H1 (cell line): ENCODE results near the gene PRICKLE2. TPM values are rescaled to one million over a fixed set of nuclear protein-coding genes. Genes with fewer than 3 reads are reported as not detected.

Experiments
- CTCF ChIA-PET: fragments of 300-600 bp; sonication (Branson Sonifier 250); formaldehyde crosslinking; loops from one replicate; lab custom pipeline; 2021; ENCODE audit not compliant: partially characterized antibody; lab: Charles Lee
- POLR2A ChIA-PET: fragments of 300-600 bp; sonication (Branson Sonifier 250); formaldehyde crosslinking; loops from one replicate; lab custom pipeline; 2021; ENCODE audit warnings: inconsistent platforms; ENCODE audit not compliant: partially characterized antibody; lab: Charles Lee
- DNase-seq, 2 experiments: peaks; one replicate each; pipeline versions ENCODE4 v3.0.0 to v3.0.0-alpha.2; 2010 to 2022; ENCODE audit warnings: low spot score in 2 of 2, low read depth in 1 of 2, mixed read lengths in 1 of 2
- FAIRE-seq: peaks from 2 replicates; lab custom pipeline; 2011; peaks lifted over from hg19 to GRCh38; lab: Jason Lieb, UNC
- H2AFZ ChIP-seq: 2 replicates; pipeline ENCODE4 v1.8.1; 2012; ENCODE audit warnings: low read length, inconsistent platforms
- H2AK5ac ChIP-seq: 2 replicates; pipeline ENCODE4 v1.6.1; 2013; ENCODE audit warnings: low read depth, low read length
- H2BK120ac ChIP-seq: replicated peaks from 2 replicates; pipeline ENCODE3; 2013; ENCODE audit warnings: low read depth, low read length, inconsistent platforms
- H2BK12ac ChIP-seq: 2 replicates; pipeline ENCODE4 v1.6.1; 2013; ENCODE audit warnings: low read depth, low read length
- H2BK15ac ChIP-seq: 2 replicates; pipeline ENCODE4 v1.6.1; 2013; ENCODE audit warnings: low read length
- H2BK20ac ChIP-seq: 2 replicates; pipeline ENCODE4 v1.6.1; 2013; ENCODE audit warnings: low read length
- H2BK5ac ChIP-seq: 2 replicates; pipeline ENCODE4 v1.6.1; 2013; ENCODE audit warnings: low read depth, low read length
- H3K14ac ChIP-seq: 2 replicates; pipeline ENCODE4 v1.6.1; 2013; ENCODE audit warnings: inconsistent platforms; ENCODE audit not compliant: insufficient read length
- H3K18ac ChIP-seq: 2 replicates; pipeline ENCODE4 v1.6.1; 2013; ENCODE audit warnings: low read length; ENCODE audit errors: extremely low read depth
- H3K23ac ChIP-seq: 2 replicates; pipeline ENCODE4 v1.6.1; 2013; ENCODE audit warnings: inconsistent platforms; ENCODE audit not compliant: insufficient read length
- H3K23me2 ChIP-seq: 2 replicates; pipeline ENCODE4 v1.6.1; 2013; ENCODE audit warnings: low read depth, low read length
- H3K27ac ChIP-seq: 2 replicates; pipeline ENCODE4 v1.6.1; 2011; ENCODE audit warnings: low read depth, low read length, inconsistent platforms
- H3K27me3 ChIP-seq, 4 experiments: replicated peaks in 1 of 4; 1 replicate in 1 of 4; 2 replicates in 3 of 4; pipeline versions ENCODE4 v1.6.1 to v1.8.1; 2011 to 2013; ENCODE audit warnings: low read length in 3 of 4, mild to moderate bottlenecking in 3 of 4, inconsistent platforms in 2 of 4, mixed read lengths in 2 of 4, moderate library complexity in 1 of 4; ENCODE audit not compliant: control insufficient read depth in 3 of 4, insufficient read depth in 3 of 4; ENCODE audit errors: extremely low read depth in 1 of 4
- H3K36me3 ChIP-seq, 4 experiments: 2 replicates each; pipeline versions ENCODE4 v1.6.1 to v1.8.1; 2011 to 2013; ENCODE audit warnings: mild to moderate bottlenecking in 4 of 4, low read length in 3 of 4, moderate library complexity in 2 of 4, control low read depth in 1 of 4, inconsistent platforms in 1 of 4; ENCODE audit not compliant: insufficient read depth in 4 of 4, control insufficient read depth in 2 of 4
- H3K4ac ChIP-seq: replicated peaks from 2 replicates; pipeline ENCODE3; 2013; ENCODE audit warnings: low read length, low read depth, mixed read lengths, inconsistent platforms; ENCODE audit not compliant: insufficient read length
- H3K4me1 ChIP-seq, 4 experiments: replicated peaks in 1 of 4; 1 replicate in 1 of 4; 2 replicates in 3 of 4; pipeline versions ENCODE4 v1.6.1 to v1.8.1; 2011 to 2013; ENCODE audit warnings: low read length in 3 of 4, inconsistent platforms in 2 of 4, mixed read lengths in 1 of 4; ENCODE audit not compliant: insufficient read depth in 4 of 4, control insufficient read depth in 3 of 4
- H3K4me2 ChIP-seq, 2 experiments: 2 replicates each; pipeline versions ENCODE4 v1.6.1 to v1.8.1; 2011 to 2013; ENCODE audit warnings: low read depth in 2 of 2, low read length in 2 of 2, control low read depth in 1 of 2, inconsistent platforms in 1 of 2, mild to moderate bottlenecking in 1 of 2; ENCODE audit not compliant: insufficient read depth in 1 of 2
- H3K4me3 ChIP-seq, 4 experiments: fragments of 200-600, 300-600 bp in 1 of 4; sonication (generic), shearing (Covaris generic), sonication (Bioruptor Twin) in 1 of 4; 2 replicates each; pipeline versions ENCODE4 v1.5.1 to v1.8.1; 2011 to 2016; ENCODE audit warnings: low read length in 4 of 4, low read depth in 3 of 4, control low read depth in 2 of 4, inconsistent platforms in 2 of 4, mild to moderate bottlenecking in 2 of 4, mixed read lengths in 1 of 4, moderate library complexity in 1 of 4; ENCODE audit not compliant: insufficient read depth in 2 of 4; ENCODE audit errors: extremely low read depth in 1 of 4
- H3K56ac ChIP-seq: replicated peaks from 2 replicates; pipeline ENCODE3; 2013; ENCODE audit warnings: low read depth, mild to moderate bottlenecking, mixed read lengths, low read length, inconsistent platforms; ENCODE audit not compliant: insufficient read length
- H3K79me1 ChIP-seq: 2 replicates; pipeline ENCODE4 v1.6.1; 2013; ENCODE audit warnings: low read depth, low read length, control low read depth
- H3K79me2 ChIP-seq, 2 experiments: 2 replicates each; pipeline versions ENCODE4 v1.6.1 to v1.8.1; 2012 to 2013; ENCODE audit warnings: low read length in 2 of 2, mild to moderate bottlenecking in 2 of 2, inconsistent platforms in 1 of 2; ENCODE audit not compliant: insufficient read depth in 2 of 2, control insufficient read depth in 1 of 2
- H3K9ac ChIP-seq, 4 experiments: replicated peaks in 1 of 4; 1 replicate in 1 of 4; 2 replicates in 3 of 4; pipeline versions ENCODE4 v1.6.1 to v1.8.1; 2011 to 2013; ENCODE audit warnings: low read depth in 3 of 4, low read length in 3 of 4, control low read depth in 2 of 4, mild to moderate bottlenecking in 2 of 4, moderate library complexity in 2 of 4, inconsistent platforms in 1 of 4; ENCODE audit errors: extremely low read depth in 1 of 4
- H3K9me3 ChIP-seq, 2 experiments: 2 replicates each; pipeline versions ENCODE4 v1.6.1 to v1.8.1; 2012 to 2013; ENCODE audit warnings: mild to moderate bottlenecking in 2 of 2, moderate library complexity in 2 of 2, control low read depth in 1 of 2, inconsistent platforms in 1 of 2, low read depth in 1 of 2, low read length in 1 of 2, mixed read lengths in 1 of 2; ENCODE audit not compliant: insufficient read depth in 2 of 2
- H4K20me1 ChIP-seq, 2 experiments: replicated peaks in 1 of 2; 2 replicates each; pipeline versions ENCODE3 to v1.8.1; 2011 to 2013; ENCODE audit warnings: inconsistent platforms in 2 of 2, low read length in 2 of 2, mild to moderate bottlenecking in 1 of 2; ENCODE audit not compliant: insufficient read depth in 2 of 2, control insufficient read depth in 1 of 2
- H4K5ac ChIP-seq: 2 replicates; pipeline ENCODE4 v1.6.1; 2013; ENCODE audit warnings: low read length, low read depth, mixed read lengths, inconsistent platforms; ENCODE audit not compliant: insufficient read length
- H4K8ac ChIP-seq: 2 replicates; pipeline ENCODE4 v1.8.0; 2013; ENCODE audit warnings: mild to moderate bottlenecking, moderate library complexity, low read length, inconsistent platforms; ENCODE audit not compliant: insufficient read depth; ENCODE audit errors: extremely low read depth
- H4K91ac ChIP-seq: replicated peaks from 2 replicates; pipeline ENCODE3; 2013; ENCODE audit warnings: low read length, mixed read lengths, inconsistent platforms; ENCODE audit not compliant: insufficient read length
- ATF2 ChIP-seq: IDR thresholded peaks from 2 replicates; pipeline ENCODE4 v1.6.1; 2012; ENCODE audit warnings: low read length, inconsistent platforms
- BCL11A ChIP-seq, 2 experiments: IDR thresholded peaks; one replicate each; pipeline ENCODE4 v1.6.1; 2011; ENCODE audit warnings: low read depth in 2 of 2, low read length in 2 of 2, mild to moderate bottlenecking in 2 of 2
- CBX8 ChIP-seq: fragments of 300-800, 300-1000 bp; sonication (generic); IDR thresholded peaks from 2 replicates; pipeline ENCODE4 v1.7.1; 2016; ENCODE audit warnings: low read depth, low read length, borderline replicate concordance
- CHD1 ChIP-seq: IDR thresholded peaks from 2 replicates; pipeline ENCODE4 v1.6.1; 2012; ENCODE audit warnings: low read depth, low read length, improper control_type of control experiment
- E2F6 ChIP-seq: IDR thresholded peaks from 2 replicates; pipeline ENCODE4 v1.6.1; 2012; ENCODE audit warnings: inconsistent platforms
- EP300 ChIP-seq, 2 experiments: IDR thresholded peaks; 1 replicate in 1 of 2; 2 replicates in 1 of 2; pipeline ENCODE4 v1.6.1; 2011 to 2012; ENCODE audit warnings: low read depth in 2 of 2, low read length in 2 of 2, mild to moderate bottlenecking in 2 of 2, borderline replicate concordance in 1 of 2, inconsistent platforms in 1 of 2, moderate library complexity in 1 of 2
- PHF8 ChIP-seq: fragments of 200-600 bp; sonication (generic); conservative IDR thresholded peaks from 2 replicates; pipeline ENCODE4 v1.7.1; 2012; ENCODE audit warnings: low read depth, mild to moderate bottlenecking, inconsistent platforms, low read length, moderate library complexity
- RAD21 ChIP-seq, 2 experiments: IDR thresholded peaks in 1 of 2; conservative IDR thresholded peaks in 1 of 2; 2 replicates each; pipeline ENCODE4 v1.6.1; 2011; ENCODE audit warnings: low read depth in 2 of 2, low read length in 2 of 2, improper control_type of control experiment in 1 of 2, inconsistent platforms in 1 of 2, mild to moderate bottlenecking in 1 of 2, moderate library complexity in 1 of 2
- SAP30 ChIP-seq: fragments of 300-600 bp; sonication (generic); IDR thresholded peaks from 2 replicates; pipeline ENCODE4 v1.7.1; 2012; ENCODE audit warnings: low read length, moderate library complexity, mild to moderate bottlenecking, inconsistent platforms; ENCODE audit not compliant: insufficient read depth, insufficient replicate concordance
- WGBS, 2 experiments: shearing (Covaris generic) in 1 of 2; methylation state at CpG; one replicate each; pipeline versions ENCODE4 v1.1.6 to v1.1.7; 2013 to 2015; ENCODE audit warnings: low lambda C conversion rate in 2 of 2, mixed read lengths in 2 of 2, inconsistent platforms in 1 of 2, low coverage in 1 of 2, missing lambda C conversion rate in 1 of 2; ENCODE audit not compliant: insufficient replicate concordance in 2 of 2, insufficient coverage in 1 of 2, insufficient read length in 1 of 2; ENCODE audit errors: extremely low coverage in 1 of 2, missing lambda C conversion rate in 1 of 2; 5-methylcytosine and 5-hydroxymethylcytosine counted together
- polyA plus RNA-seq, 7 experiments: library from polyadenylated mRNA; depleted of rRNA in 3 of 7; stranded (reverse) in 5 of 7; unstranded in 2 of 7; fragments of >200 nt in 5 of 7; fragments of 200-250 nt in 2 of 7; gene quantifications; 1 replicate in 5 of 7; 2 replicates in 1 of 7; 4 replicates in 1 of 7; pipeline versions ENCODE4 v1.2.1 to v1.2.3, GENCODE V29; 2011 to 2013; ENCODE audit warnings: missing spikeins in 2 of 7, mixed read lengths in 2 of 7
- total RNA-seq: library from RNA; stranded (reverse); fragmentation: NEBNext Ultra II Directional; extraction: Animal tissue kit (Norgen Biotek cat#: 25700); gene quantifications from 2 replicates; pipeline ENCODE4 v1.2.1, GENCODE V29; 2021

The PRICKLE2 gene
- total and polyA plus RNA-seq, 2 of the 8 experiments (the other 6 are each of a cell fraction or from before 2014, with no cell fraction given) = 2.9 to 8.0 TPM

GRCh38 chr3:64213224-64213878 is 11.9 kb downstream of the PRICKLE2 start:
- no peak overlapping the region for H3K4me2 ChIP-seq
- TF ChIP-seq E2F6 (no peak), CHD1 (no peak), BCL11A (IDR thresholded peaks at IDR 0.05; ENCODE audit: low read depth in 2 of 2, low read length in 2 of 2) (no peak), CBX8 (no peak), SAP30 (no peak), ATF2 (no peak), EP300 (IDR thresholded peaks at IDR 0.05; ENCODE audit: borderline replicate concordance in 1 of 2, low read depth in 2 of 2, low read length in 2 of 2) (no peak), PHF8 (no peak), RAD21 (IDR thresholded peaks at IDR 0.05 in 1 of 2, conservative IDR thresholded peaks at IDR 0.05 in 1 of 2; ENCODE audit: low read depth in 2 of 2, low read length in 2 of 2) (no peak)

More at GRCh38 chr3:64213224-64213878, 11.9 kb downstream of the PRICKLE2 start:
- DNase-seq = no peak
- Histone ChIP-seq H2BK15ac (no peak overlapping the region), H3K79me2 (no peaks in the 10 kb centered on the region), H4K91ac (no peak overlapping the region), H2BK5ac (no peak overlapping the region), H2AK5ac (no peak overlapping the region), H3K27ac (no peak overlapping the region), H2BK12ac (no peak overlapping the region), H2BK120ac (no peak overlapping the region), H3K18ac (no peak overlapping the region), H3K27me3 (peaks cover 0 to 10% (median 4%) of the 10 kb centered on the region in 4 experiments; a peak in 2 of 7 replicates), H3K4me1 (peaks cover 9 to 20% (median 13%) of the 10 kb centered on the region in 4 experiments; a peak in 5 of 7 replicates), H4K8ac (no peak overlapping the region), H3K79me1 (no peaks in the 10 kb centered on the region), H2BK20ac (no peak overlapping the region), H3K36me3 (no peaks in the 10 kb centered on the region), H4K5ac (no peak overlapping the region), H3K9ac (no peak overlapping the region), H3K56ac (no peak overlapping the region), H2AFZ (no peak overlapping the region), H3K4me3 (no peak overlapping the region), H3K23me2 (peaks cover 8% of the 10 kb centered on the region; the same call in 1 of the 2 replicates), H3K9me3 (no peaks in the 10 kb centered on the region), H4K20me1 (peaks cover 7 to 10% of the 10 kb centered on the region in 2 experiments), H3K23ac (no peak overlapping the region), H3K14ac (no peak overlapping the region), H3K4ac (no peak overlapping the region)
- CTCF ChIA-PET = interaction anchor here (4.5 kb wide), 1 partner anchor 13 kb away, joined by 23 read pairs; the partner anchor contains the start of gene PRICKLE2
- POLR2A ChIA-PET = no interaction called here
- FAIRE-seq = no peak
- 87% methylated on average over 9 of the region's 9 CpGs; no CpG with 5 or more reads in 1 of the 2 experiments for WGBS, 2 experiments
